K562 (cell line): Measurements from ENCODE around the gene NAV2. TPM values are rescaled to one million over a fixed set of nuclear protein-coding genes. Genes with fewer than 3 reads are reported as not detected.

Experiments
- ARHGAP35 ChIP-seq: fragments of 450-650 bp; IDR thresholded peaks from 2 replicates; pipeline ENCODE4 v1.6.1; 2018; ENCODE audit not compliant: partially characterized antibody
- ATF2 ChIP-seq: sonication (generic); formaldehyde crosslinking; IDR thresholded peaks from 2 replicates; pipeline ENCODE4 v1.8.1; 2022; ENCODE audit warnings: missing genetic modification reagents
- BCL6 ChIP-seq: fragments of 250-450 bp; sonication (Bioruptor Pico); IDR thresholded peaks from 2 replicates; pipeline ENCODE4 v1.4.0; 2020
- C11orf30 ChIP-seq: fragments of 450-650 bp; IDR thresholded peaks from 2 replicates; pipeline ENCODE4 v1.6.1; 2016; ENCODE audit warnings: low read depth, mild to moderate bottlenecking
- CAMTA2 ChIP-seq: fragments of 250-450 bp; sonication (Bioruptor Pico); conservative IDR thresholded peaks from 2 replicates; pipeline ENCODE4 v1.5.1; 2022
- DPF2 ChIP-seq: fragments of 450-650 bp; IDR thresholded peaks from 2 replicates; pipeline ENCODE4 v1.6.1; 2016
- KAT2B ChIP-seq: IDR thresholded peaks from one replicate; pipeline ENCODE4 v1.6.1; 2012; ENCODE audit warnings: low read depth, mild to moderate bottlenecking, control low read depth, inconsistent platforms, low read length, moderate library complexity
- MAFF ChIP-seq: IDR thresholded peaks from 2 replicates; pipeline ENCODE4 v1.6.1; 2012; ENCODE audit warnings: low read length, improper control_type of control experiment
- MAFG ChIP-seq: fragments of 450-650 bp; conservative IDR thresholded peaks from 2 replicates; pipeline ENCODE4 v1.6.1; 2016; ENCODE audit warnings: missing genetic modification characterization, missing compliant biosample characterization
- NR0B1 ChIP-seq: fragments of 450-650 bp; IDR thresholded peaks from one replicate; pipeline ENCODE4 v1.6.1; 2018; ENCODE audit warnings: mild to moderate bottlenecking, moderate library complexity; ENCODE audit not compliant: partially characterized antibody
- OTX1 ChIP-seq: fragments of 450-650 bp; formaldehyde crosslinking; IDR thresholded peaks from 2 replicates; pipeline ENCODE4 v1.4.0; 2022; ENCODE audit warnings: mild to moderate bottlenecking
- PCBP1 ChIP-seq: fragments of 200-400 bp; formaldehyde crosslinking; IDR thresholded peaks from 2 replicates; pipeline ENCODE4 v1.6.1; 2018; ENCODE audit warnings: mild to moderate bottlenecking, low read depth, low read length; ENCODE audit not compliant: poor library complexity, severe bottlenecking
- PHB ChIP-seq: fragments of 250-450 bp; sonication (Bioruptor Pico); IDR thresholded peaks from 2 replicates; pipeline ENCODE4 v1.5.0; 2021
- PHTF2 ChIP-seq: fragments of 250-450 bp; sonication (Bioruptor Pico); IDR thresholded peaks from 2 replicates; pipeline ENCODE4 v1.5.0; 2021; ENCODE audit warnings: mild to moderate bottlenecking
- PPARD ChIP-seq: fragments of 250-450 bp; sonication (Bioruptor Pico); IDR thresholded peaks from 2 replicates; pipeline ENCODE4 v1.8.0; 2022; ENCODE audit warnings: inconsistent platforms, mild to moderate bottlenecking, moderate library complexity
- PREB ChIP-seq: sonication (generic); formaldehyde crosslinking; IDR thresholded peaks from 2 replicates; pipeline ENCODE4 v1.8.1; 2023; ENCODE audit warnings: mild to moderate bottlenecking, missing genetic modification reagents
- RHOXF2B ChIP-seq: fragments of 250-450 bp; sonication (Bioruptor Pico); conservative IDR thresholded peaks from 2 replicates; pipeline ENCODE4 v1.5.1; 2021
- SNAPC5 ChIP-seq: fragments of 250-450 bp; sonication (Bioruptor Pico); IDR thresholded peaks from 2 replicates; pipeline ENCODE4 v1.8.0; 2021; ENCODE audit warnings: moderate library complexity, mild to moderate bottlenecking, inconsistent platforms
- TSHZ1 ChIP-seq: fragments of 250-450 bp; sonication (Bioruptor Pico); IDR thresholded peaks from 2 replicates; pipeline ENCODE4 v1.4.0; 2020; ENCODE audit warnings: mild to moderate bottlenecking, moderate library complexity
- ZNF134 ChIP-seq: fragments of 250-450 bp; sonication (Bioruptor Pico); conservative IDR thresholded peaks from 2 replicates; pipeline ENCODE4 v1.4.0; 2020
- ZNF197 ChIP-seq: fragments of 200-800 bp; sonication (Bioruptor generic); IDR thresholded peaks from 2 replicates; pipeline ENCODE4 v1.6.1; 2016; ENCODE audit warnings: low read depth, missing genetic modification characterization, missing compliant biosample characterization
- ZNF57 ChIP-seq: fragments of 450-650 bp; formaldehyde crosslinking; IDR thresholded peaks from 2 replicates; pipeline ENCODE4 v1.4.0; 2020; ENCODE audit warnings: mild to moderate bottlenecking, moderate library complexity
- ZNF668 ChIP-seq: fragments of 250-450 bp; sonication (Bioruptor Pico); IDR thresholded peaks from 2 replicates; pipeline ENCODE4 v1.8.0; 2022; ENCODE audit warnings: mild to moderate bottlenecking, inconsistent platforms
- ZSCAN32 ChIP-seq: fragments of 450-650 bp; formaldehyde crosslinking; IDR thresholded peaks from 2 replicates; pipeline ENCODE4 v1.4.0; 2020; ENCODE audit warnings: mild to moderate bottlenecking, moderate library complexity
- polyA plus RNA-seq, 8 experiments: library from polyadenylated mRNA; depleted of rRNA in 4 of 8; stranded (reverse) in 5 of 8; unstranded in 3 of 8; fragments of >200 nt; fragmentation: Nextera tagmentation in 2 of 8; fragmentation: Illumina TruSeq in 1 of 8; extraction: Ambion mirVana in 2 of 8; extraction: Trizol in 1 of 8; gene quantifications; 2 replicates each; pipeline versions ENCODE4 v1.2.1 to v1.2.3, GENCODE V29; 2011 to 2014; ENCODE audit warnings: inconsistent platforms in 1 of 8, missing spikeins in 1 of 8
- total RNA-seq, 7 experiments: library from RNA; depleted of rRNA in 6 of 7; stranded (reverse); fragments of >200 nt in 6 of 7; fragmentation: Illumina TruSeq in 2 of 7; extraction: Trizol in 2 of 7; gene quantifications; 2 replicates each; pipeline versions ENCODE4 v1.2.1 to v1.2.3, GENCODE V29; 2011 to 2021; ENCODE audit warnings: low replicate concordance in 1 of 7

Gene NAV2
- total and polyA plus RNA-seq, 9 of the 15 experiments (the other 6 are each of a cell fraction or from before 2014, with no cell fraction given) = 0.03 to 0.35 (median 0.05) TPM

- TF ChIP-seq TSHZ1 (CRISPR knock-in tag) = no peak; the same call in 1 of the 2 replicates
- TF ChIP-seq ZNF134 (CRISPR knock-in tag) = 0 out of 2 replicates have a peak, but pooled peaks have one; percentile 21
- TF ChIP-seq PCBP1 = no peak
- TF ChIP-seq PREB (CRISPR knock-in tag) = no peak
- TF ChIP-seq SNAPC5 (CRISPR knock-in tag) = no peak
- no peak for TF ChIP-seq MAFF
- TF ChIP-seq ZSCAN32 (CRISPR knock-in tag) = no peak
- no peak for TF ChIP-seq PHB (CRISPR knock-in tag)
- TF ChIP-seq ZNF197 (CRISPR knock-in tag) = no peak
- TF ChIP-seq PHTF2 = no peak
- peak; percentile 84; the same call in 1 of the 2 replicates for TF ChIP-seq OTX1 (CRISPR knock-in tag)
- TF ChIP-seq MAFG (tag) = 0 out of 2 replicates have a peak, but pooled peaks have one; percentile 5
- no peak for TF ChIP-seq ARHGAP35
- TF ChIP-seq BCL6 (CRISPR knock-in tag) = no peak
- TF ChIP-seq C11orf30 = no peak
- no peak for TF ChIP-seq ATF2 (CRISPR knock-in tag)
- no peak for TF ChIP-seq KAT2B
- TF ChIP-seq RHOXF2B (CRISPR knock-in tag) = no peak
- no peak for TF ChIP-seq NR0B1
- TF ChIP-seq PPARD (CRISPR knock-in tag) = no peak
- TF ChIP-seq ZNF57 (CRISPR knock-in tag) = no peak
- TF ChIP-seq CAMTA2 (CRISPR knock-in tag) = no peak
- TF ChIP-seq DPF2 = peak; percentile 80
- TF ChIP-seq ZNF668 = no peak
Measured at GRCh38 chr11:19980957-19981669, 268.5 kb downstream of the NAV2 start (continued).
